Right lobe of liver (tissue), 4 donors: Measurements from ENCODE around the gene ARL8B.

Experiments used
- CTCF ChIP-seq, 4 donors: fragments of 200-600 bp in 3 of 4; fragments of 450-650 bp in 1 of 4; IDR thresholded peaks; one replicate each; pipeline versions ENCODE4 v1.5.1 to v1.8.0; 2016 to 2022; ENCODE audit warnings: antibody characterized with exemption in 4 of 4, mild to moderate bottlenecking in 2 of 4
- POLR2A ChIP-seq: fragments of 450-650 bp; IDR thresholded peaks from one replicate; pipeline ENCODE4 v1.6.1; 2017; ENCODE audit warnings: antibody characterized with exemption, mild to moderate bottlenecking
- donor health status: DM: no; HTN: no; CAD: no.
- donor health status: DM: no; HTN: no; CAD: no.
- donor health status: DM: no; HTN: yes; CAD: no.

DNA sequence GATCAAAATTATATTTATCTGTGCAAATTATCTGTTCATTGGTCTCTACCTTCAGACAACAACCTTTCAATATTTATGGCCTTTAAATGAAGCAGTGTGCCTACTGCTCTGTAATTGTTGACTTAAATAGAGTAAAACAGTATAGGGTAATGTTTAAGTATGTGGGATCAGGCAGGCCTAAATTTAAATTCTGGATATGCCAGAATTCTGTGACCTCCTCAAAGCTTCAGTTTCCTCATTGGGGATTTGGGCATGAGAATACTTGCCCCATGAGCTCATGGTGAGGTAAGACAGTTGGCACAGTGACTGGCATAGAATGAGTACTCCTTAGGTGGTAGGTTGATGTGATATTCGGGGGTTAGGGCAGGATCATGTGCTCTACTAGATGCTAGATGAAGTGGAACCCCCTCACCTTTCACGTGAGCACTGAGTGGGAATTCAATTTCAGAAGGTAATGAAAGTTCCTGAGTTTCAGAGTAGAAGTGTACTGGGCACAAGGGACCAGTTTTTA lies 14.9 kb downstream of the ARL8B start:
- TF ChIP-seq CTCF (IDR thresholded peaks at IDR 0.05): no peak
- TF ChIP-seq POLR2A: no peak
